ENCODE measurements around the gene PNPLA7.
"Not testable (repeated sequence)": the region's sequence is repeated elsewhere in the genome, so short reads cannot be mapped to it uniquely, and the experiment has no call there.

Gene PNPLA7

GRCh38 chr9:137550231-137550621 lies at the start of gene PNPLA7:
Gene PNPLA7 (minus strand): TSS chr9:137550402. CDS start chr9:137550197, 205 bp downstream.
- DNase-seq (ENCODE audit: low read depth) = peak; percentile 77

DNA sequence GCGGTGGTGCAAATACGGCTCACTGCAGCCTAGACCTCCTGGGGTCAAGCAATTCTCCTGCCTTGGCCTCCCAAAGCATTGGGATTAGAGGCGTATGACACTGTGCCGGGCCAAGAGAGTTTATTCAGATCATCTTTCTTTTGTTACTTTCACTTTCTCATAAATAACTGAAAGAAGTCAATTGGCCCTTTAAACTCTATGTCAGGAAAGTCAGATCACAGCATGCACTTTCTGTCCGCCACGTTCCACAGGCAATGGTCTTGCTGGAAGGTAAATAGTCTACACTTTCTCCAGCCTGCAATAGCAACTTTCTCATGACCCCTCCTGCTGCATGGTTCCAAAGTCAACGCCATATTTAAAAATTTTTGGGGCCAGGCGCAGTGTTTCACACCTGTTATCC lies 48.7 kb upstream of the PNPLA7 start:
- no peak for DNase-seq (ENCODE audit: low read depth)

DNA sequence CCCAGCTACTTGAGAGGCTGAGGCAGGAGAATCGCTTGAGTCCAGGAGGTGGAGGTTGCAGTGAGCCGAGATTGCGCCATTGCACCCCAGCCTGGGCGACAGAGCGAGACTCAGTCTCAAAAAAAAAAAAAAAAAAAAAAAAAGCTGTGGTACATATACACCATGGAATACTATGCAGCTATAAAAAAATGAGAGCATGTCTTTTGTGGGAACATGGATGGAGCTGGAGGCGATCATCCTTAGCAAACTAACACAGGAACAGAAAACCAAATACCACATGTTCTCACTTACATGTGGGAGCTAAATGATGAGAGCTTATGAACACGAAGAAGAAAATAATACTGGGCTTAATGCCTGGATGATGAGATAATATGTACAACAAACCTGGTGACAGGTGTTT lies 46.4 kb upstream of the PNPLA7 start:
- DNase-seq (ENCODE audit: low read depth) = not testable (repeated sequence)

GRCh38 chr9:137593176-137593575 lies 43.0 kb upstream of the PNPLA7 start:
- no peak for DNase-seq (ENCODE audit: low read depth)

- DNase-seq (ENCODE audit: low read depth) = no peak
Measured at GRCh38 chr9:137592767-137593166, 42.6 kb upstream of the PNPLA7 start.

DNA sequence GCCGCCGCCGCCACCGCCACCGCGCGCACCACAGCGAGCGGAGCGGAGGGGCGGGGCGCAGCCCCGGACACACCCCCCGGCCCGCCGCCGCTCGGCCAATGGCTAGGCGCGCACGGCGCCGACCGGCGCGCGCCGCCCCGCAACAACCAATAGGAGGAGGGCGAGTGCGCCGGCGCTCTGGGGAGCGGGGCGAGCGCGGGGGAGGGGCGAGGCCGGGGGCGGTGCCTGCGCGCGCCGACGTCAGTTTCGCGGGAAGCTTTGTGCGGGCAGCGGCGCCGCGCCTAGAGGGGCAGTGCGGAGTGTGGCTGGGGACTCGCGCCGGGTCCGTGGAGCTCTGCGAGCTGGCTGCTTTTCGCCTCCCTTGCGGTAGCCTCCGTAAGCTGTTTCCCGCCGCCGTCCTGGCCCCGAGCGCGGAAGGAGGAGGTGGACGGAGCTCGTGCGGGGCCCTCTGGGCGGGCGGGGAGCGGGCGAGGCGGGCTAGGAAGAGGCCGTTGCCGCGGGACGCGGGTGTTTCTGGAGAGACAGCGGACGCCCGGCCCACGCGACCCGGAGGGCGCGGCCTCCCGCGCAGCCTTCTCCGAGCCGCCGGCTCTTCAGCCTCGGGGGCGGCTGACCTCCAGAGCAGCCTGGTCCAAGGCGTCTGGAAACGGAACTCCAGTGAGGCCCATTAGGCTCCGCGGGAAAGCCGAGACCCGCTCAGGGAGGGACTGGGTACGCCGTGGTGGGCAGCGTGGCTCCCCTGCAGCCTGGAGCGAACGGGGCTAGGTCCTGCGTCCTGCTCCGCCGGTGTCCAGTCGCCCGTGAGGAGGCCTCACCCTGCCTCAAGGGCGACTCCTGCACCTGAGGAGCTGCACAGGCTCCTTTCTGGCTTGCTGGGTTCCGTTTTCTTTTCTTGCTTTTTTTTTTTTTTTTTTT lies 40.5 kb upstream of the PNPLA7 start, which contains the start of gene ZMYND19:
ZMYND19 (minus strand) TSS at position 44 of the 915 bp plus-strand sequence. CDS start 249 bp downstream, outside the sequence.
- DNase-seq (ENCODE audit: low read depth) = peak; percentile 81

DNA sequence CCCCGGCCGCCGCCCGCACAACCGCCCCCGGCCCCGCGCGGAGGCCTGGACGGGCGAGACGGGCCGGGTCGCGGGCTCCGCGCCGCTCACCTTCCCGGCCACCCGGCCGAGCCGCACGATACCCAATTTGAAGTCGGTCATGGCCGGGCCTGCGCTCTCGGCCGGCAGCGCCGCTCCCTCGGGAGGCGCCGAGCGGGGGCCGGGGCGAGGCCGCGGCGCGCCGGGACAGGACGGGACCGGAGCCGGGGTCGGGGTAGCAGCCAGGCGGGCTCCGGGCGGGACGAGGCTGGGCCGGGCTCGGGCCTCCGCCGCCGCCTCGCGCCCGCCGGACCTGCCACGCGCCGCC lies 39.9 kb upstream of the PNPLA7 start:
- no peak for DNase-seq (ENCODE audit: low read depth)

DNA sequence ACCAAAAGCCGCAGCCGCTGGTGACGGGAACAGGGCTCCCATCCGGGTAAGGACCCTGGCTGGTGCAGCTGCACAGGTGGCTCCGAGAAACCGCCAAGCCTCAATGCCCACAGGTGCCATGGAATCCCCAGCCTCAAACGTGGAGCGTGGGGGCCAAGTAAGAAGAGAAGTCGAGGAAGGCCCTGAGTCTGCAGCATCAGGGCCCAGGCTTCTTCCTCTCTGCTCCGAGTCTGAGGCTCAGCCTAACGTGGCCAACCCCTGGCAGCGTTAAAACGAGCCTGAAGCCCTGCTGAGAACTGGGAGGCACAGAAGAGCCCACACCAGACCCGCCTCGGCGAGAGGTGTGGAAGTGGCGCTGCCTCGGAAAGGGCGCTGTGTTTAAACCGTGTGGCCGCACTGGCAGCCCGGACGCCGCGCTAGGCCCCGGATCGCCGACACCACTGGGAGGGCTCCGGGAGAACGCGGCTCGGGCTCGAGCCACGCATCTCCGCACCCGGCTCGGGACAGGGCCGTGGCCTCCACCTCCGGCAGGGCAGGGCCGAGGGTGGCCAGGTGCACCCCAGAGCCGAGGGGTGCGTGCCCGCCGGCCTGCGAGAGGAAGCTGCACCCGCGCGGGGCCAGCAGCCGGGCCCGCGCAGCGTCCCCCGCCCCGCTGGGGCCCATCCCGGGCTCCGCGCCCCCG lies 39.4 kb upstream of the PNPLA7 start:
- DNase-seq (ENCODE audit: low read depth) = peak; percentile 42

- no peak for DNase-seq (ENCODE audit: low read depth)
Measured at GRCh38 chr9:137588891-137589290, 38.7 kb upstream of the PNPLA7 start.

- DNase-seq (ENCODE audit: low read depth) = no peak
Measured at GRCh38 chr9:137588311-137588710, 38.1 kb upstream of the PNPLA7 start.

GRCh38 chr9:137586854-137587253 lies 36.7 kb upstream of the PNPLA7 start:
- no peak for DNase-seq (ENCODE audit: low read depth)

DNA sequence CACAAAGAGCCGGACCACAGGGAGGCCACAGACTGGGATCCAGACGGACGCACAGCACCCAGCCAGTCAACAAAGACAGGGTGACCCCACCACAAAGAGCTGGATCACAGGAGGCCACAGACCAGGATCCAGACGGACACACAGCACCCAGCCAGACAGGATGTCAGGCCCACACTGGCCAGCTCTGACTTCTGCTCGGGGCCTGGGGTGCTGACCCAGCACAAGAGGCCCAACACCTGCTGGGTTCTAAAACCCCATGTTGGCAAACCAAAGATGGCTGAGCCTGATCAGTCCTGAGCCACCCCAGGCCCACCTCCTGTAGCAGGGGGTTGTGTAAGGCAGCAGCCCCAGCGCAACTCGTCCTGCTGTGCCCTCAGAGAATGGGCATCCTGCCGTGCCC lies 33.8 kb upstream of the PNPLA7 start:
- no peak for DNase-seq (ENCODE audit: low read depth)

DNA sequence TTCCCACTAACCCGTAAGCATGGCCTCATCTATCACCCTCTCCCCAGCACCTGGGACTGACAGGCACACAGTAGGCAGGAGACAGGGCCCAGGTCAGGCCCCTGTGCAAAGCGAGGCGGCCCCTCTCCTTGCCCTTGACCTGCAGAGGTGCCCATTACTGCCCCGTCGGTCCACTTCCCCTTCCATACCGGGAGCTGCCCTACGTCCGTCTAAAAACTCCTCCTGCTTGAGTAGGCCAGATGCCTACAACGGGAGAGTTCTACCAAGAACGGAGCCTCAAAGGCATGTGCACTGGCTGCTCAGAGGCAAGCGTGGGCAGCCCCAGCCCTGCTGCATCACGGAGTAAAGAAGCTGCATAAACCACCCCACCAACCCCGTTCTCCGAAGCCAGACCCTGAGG lies 33.1 kb upstream of the PNPLA7 start:
- no peak for DNase-seq (ENCODE audit: low read depth)

DNA sequence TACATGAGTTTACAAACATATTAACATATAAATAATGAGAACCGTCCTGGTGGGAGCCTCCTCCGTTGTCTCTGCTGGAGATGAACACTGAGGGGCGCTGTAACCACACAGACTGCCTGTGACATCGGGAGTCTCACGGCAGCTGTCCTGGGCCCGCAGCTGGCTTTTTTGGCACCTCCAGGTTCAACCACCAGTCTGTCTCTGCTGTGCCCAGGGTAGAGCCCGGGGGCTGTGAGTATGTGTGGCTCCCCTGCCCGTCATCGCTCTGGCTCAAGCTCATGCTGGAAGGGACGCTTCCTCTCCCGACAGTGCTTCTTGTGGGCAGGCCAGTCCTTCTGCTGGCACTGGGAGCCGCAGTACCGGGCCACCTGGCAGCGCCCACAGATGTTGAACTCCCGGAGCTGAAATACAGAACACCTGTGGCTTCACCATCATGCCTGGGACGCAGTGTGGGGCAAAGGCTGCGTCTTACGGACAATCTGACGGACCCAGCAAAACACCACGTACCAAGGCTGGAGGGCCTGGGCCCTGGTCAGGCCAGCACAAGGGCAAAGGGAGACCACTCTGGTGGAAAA lies 32.2 kb upstream of the PNPLA7 start:
- DNase-seq (ENCODE audit: low read depth) = no peak

GRCh38 chr9:137581361-137582285 lies 31.4 kb upstream of the PNPLA7 start:
- no peak for DNase-seq (ENCODE audit: low read depth)

DNA sequence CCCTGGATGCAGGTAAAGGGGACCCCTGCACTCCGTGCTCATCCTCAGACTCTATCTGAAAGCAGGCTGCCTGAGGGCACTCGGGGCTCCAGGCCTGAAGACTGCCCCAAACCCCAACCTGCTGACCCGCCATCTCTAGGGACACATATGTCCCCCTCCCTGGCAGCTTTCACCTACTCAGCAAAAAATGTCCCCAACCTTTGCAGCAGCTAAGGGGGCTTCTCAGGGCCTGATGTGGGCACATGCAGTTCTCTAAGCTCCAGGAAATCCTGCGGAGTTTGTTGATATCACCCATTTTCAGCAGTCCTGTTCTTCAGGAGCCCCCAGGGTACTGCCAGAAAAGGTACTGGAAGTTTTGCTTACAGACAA lies 30.7 kb upstream of the PNPLA7 start:
- DNase-seq (ENCODE audit: low read depth) = no peak

DNA sequence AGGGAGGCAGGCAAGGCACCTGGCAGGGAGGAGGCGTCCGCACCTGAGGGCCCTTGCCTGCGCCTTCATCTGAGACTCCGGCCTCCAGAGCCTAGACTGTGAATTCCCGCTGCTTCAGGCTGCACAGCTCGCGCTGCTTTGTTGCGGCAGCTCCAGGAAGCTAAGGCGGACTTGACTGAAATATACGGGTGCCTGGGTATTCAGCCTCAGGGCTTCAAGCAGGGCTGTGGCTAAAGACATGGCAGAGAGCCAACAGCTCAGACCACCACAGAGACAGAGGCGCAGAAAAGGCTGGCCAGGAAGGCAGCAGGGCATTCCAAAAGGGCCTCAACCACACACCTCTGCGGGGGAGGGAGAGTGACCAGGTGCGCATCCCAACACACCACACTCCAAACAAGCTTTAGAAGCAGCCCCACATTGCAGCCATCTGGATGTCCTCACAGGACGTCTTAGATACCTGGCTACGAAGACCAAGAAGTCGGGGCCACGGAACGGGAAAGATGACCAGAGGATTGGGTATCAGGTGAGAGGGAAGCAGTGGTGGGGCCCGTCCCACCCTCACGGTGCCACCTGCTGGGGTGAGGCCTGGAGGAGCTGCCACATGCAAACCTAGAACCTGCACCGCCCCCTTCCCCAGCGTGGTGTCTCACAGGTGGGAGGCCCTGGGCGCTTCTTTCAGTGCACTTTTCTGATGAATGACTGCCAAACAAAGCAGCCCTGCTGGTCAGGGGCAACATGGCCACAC lies 30.2 kb upstream of the PNPLA7 start:
- DNase-seq (ENCODE audit: low read depth) = no peak

DNA sequence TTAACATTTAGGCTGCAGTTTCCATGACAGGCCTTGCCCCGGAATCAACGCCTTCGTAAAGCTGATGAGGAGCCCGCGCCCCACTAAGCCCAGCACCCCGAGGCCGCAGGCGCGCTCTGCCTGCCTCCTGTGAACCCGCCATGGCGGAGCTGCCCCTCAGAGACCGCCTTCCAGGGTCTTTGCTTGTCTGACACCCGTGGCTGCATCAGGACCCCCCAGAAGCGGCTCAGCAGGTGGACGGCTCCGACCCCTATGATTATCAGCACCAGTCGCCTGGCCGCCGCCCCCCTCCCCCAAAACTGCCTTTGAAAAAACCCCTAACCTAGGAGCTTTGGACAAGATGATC lies 29.0 kb upstream of the PNPLA7 start:
- no peak for DNase-seq (ENCODE audit: low read depth)

DNA sequence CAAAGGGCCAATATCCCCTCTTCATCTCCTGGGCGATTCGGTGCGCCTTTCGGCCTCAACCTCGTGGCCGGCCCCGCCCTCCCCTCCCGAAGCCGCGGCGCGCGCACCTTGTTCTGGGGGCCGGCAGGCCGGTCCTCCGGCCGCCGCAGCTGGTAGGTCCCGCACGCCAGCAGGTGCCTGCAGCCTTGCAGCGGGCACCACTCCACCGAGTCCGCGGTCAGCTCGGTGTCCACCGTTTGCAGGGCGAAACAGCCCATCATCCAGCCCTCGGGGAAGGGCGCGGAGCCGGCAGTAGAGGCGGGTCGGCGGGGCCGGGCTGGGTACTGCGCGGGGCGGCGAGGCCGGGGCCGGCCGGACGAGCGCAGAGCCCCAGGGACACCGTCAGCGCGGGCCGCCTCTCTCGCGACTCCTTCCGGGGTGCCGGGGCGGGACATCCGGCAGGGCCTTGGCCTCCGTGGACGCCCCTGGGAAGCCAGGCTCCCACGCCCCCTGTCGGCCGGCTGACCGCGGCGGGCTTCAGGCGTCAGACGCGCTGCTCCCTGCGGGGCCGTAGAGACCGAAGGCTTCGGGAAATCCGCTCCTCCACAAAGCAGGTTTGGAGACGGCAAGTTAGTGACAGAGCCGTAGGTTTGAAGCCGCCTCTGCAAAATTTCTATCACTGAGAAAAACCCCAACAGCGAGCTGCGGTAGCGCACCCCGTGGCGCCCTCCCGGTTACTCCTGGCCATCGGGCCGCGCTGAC lies 28.5 kb upstream of the PNPLA7 start, which contains the start of gene DPH7:
DPH7 (minus strand) TSS at position 408 of the 741 bp plus-strand sequence; CDS start at position 260, 148 bp downstream.
- peak; percentile 91 for DNase-seq (ENCODE audit: low read depth)

DNA sequence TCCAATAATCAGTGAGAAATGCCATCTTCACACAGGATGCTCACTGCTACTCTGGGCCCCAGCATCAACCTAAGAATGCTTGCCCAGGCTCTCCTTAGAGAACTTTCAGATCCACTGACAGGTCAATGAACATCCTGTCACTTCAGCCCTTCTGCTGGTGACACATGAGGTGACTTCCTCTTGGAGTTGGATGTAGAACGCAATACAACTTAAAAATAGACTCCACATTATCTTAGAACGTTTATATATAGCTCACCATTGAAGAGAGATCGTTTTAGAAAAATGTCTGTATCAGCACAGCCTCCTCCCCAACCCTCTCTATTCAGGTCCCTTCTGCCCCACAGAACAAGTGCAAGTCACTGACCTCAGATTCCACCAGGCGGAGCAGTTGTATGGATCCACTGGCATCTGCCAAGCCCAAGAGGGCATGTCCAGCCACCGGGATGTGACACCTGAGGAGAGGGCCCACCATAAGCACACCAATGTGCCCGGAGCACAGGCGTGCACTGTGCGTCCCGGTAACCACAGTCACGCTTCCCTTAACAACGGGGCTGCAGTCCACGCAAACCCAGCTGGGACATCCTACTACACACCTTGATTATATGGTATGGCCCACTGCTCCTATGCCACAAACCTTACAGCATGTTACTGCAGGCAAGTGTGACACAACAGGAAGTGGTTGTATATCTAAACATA lies 25.7 kb upstream of the PNPLA7 start:
- DNase-seq (ENCODE audit: low read depth) = no peak
